DMS53 treated with DMSO at 0.1 percent for 48 hours (cell line): ENCODE data around the gene CTNNBL1.
"Not testable (repeated sequence)": the region's sequence is repeated elsewhere in the genome, so short reads cannot be mapped to it uniquely, and the experiment has no call there.

Experiments
- DNase-seq: peaks from one replicate; lab custom pipeline; 2025; ENCODE audit not compliant: unreplicated experiment; lab: John Stamatoyannopoulos, UW

CTNNBL1 gene

GRCh38 chr20:37706298-37706697 lies 12.5 kb downstream of the CTNNBL1 start:
- no peak for DNase-seq

DNA sequence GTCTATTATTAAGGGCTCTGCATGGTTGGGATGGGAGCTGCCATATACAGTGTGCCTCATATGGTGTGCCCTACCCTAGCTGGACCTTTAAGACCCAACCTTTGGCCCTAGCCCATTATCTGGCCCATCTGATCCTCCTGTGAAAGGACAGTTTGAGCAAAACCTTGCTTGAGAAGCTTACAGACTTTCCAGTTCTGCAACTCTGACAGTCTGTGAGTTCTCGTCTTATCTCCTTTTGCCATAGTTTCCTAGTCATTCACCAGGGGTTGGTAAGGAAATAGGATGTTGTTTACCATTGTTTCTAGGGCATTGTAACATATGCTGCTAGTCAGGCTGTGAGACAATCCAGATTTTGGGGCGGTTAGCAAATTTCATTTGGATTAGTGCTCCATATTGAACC lies 17.2 kb downstream of the CTNNBL1 start:
- DNase-seq = no peak

GRCh38 chr20:37711994-37712964 lies 18.4 kb downstream of the CTNNBL1 start:
- no peak for DNase-seq

DNA sequence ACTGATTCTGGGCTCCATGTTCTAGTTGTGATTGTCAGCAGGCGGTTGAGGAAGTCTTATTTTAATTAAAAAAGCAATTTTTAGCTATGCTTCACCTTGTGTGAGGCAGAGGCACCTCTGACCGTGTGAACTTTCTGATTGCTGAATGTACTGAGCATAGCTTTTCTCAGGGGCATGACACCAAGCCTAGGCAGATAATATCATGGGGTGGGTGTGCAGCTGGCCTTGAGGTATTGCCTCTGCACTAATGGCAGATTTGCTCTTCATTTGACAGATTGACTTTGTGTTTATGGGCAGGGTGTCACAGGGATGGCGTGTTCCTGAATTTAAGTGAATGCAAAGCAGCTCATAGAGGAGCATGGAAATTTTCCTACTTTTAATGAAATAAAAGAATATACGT lies 19.6 kb downstream of the CTNNBL1 start:
- no peak for DNase-seq

DNA sequence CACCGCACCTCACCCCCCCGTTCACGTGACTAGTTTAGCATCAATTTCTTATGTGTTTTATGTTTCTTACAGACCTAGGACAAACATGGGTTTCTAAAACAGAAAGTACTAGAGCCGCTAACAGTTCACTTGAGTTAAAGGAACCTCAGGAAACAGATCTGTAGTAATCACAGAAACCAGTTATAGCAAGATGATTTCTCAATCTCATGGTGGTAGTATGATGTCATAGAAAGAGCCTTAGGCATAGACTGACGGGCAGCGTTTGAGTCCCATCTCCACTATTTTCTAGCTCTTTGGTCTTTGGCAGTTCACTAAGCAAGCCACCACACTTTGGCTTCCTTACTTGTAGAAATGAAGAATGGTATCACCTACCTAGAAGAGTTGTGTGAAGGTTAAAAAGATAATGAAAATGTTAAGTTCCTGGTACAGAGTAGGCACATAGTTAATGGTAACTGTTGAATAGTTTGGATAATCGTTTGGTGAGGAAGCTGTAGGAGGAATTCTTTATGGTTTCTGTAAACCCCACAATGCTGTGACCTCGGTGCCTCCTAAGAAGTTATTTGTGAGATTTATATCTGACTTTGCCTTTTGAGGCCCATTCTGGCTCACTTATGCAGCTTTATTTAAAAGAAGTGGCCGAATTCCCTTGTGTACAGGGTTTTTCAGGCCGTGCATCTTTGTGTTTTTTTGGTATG lies 21.3 kb downstream of the CTNNBL1 start:
- no peak for DNase-seq

DNA sequence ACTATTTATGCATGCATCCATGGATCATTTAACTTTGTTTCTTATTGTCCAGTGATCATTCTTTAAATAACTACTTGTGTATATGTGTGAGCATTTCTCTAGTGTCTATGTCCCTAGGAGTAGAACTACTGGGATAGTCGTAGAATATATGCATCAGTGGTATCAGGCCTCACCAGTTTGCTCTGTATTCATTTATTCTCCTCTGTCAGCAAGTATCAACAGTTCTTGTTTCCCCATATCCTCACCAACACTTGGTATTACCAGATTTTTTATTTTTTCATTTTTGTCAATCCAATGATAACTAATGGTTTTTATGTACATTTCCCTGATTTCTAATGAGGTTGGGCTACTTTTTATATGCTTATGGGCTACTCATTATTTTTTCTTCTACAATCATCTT lies 27.9 kb downstream of the CTNNBL1 start:
- no peak for DNase-seq

DNA sequence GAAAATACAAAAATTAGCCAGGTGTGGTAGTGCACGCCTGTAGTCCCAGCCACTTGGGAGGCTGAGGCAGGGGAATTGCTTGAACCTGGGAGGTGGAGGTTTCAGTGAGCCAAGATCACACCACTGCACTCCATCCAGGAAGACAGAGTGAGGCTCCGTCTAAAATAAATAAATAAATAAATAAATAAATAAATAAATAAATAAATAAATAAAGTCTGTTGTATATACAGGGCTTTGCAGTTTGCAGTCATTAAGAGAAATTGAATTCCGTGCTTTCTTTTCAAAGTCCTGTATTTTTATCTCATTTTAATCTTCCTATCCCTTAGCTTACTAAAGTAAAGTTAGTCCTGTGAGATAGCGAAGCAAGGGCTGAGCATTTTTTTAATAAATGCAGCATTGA lies 28.5 kb downstream of the CTNNBL1 start:
- not testable (repeated sequence) for DNase-seq

- DNase-seq = no peak
These were observed 29.8 kb downstream of the CTNNBL1 start for GRCh38 chr20:37723668-37724067.

DNA sequence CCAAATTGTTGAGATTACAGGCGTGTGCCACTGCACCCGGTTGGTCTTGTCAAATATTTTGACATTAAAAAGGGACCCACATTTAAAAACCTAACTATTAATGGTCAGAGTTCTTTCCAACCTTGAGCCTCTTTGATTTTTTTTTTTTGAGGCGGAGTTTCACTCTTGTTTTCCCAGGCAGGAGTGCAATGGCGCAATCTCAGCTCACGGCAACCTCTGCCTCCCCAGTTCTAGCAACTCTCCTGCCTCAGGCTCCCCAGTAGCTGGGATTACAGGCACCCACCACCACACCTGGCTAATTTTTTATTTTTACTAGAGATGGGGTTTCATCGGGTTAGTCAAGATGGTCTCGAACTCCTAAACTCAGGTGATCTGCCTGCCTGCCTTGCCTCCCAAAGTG lies 31.3 kb downstream of the CTNNBL1 start:
- no peak for DNase-seq

- no peak for DNase-seq
These were observed 32.0 kb downstream of the CTNNBL1 start for GRCh38 chr20:37725855-37726254.

DNA sequence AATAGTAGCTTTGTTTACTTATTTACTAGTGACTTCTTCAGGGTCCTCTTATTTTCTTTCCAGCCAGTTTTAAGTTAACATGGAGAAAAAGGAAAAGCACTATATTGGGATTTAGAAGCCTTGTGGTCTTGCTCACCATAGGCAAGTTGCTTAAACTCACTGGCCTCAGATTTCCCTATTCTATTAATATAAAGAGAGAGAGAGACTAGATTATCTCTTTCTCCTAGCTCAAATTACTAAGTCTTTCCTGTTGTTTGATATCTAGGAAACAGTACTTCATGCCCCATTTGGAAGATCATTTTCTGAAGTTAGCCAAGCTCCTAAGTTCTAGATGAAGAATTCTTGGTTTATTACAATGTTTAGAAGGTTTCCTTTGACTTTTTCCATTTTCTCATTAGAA lies 32.5 kb downstream of the CTNNBL1 start:
- DNase-seq = no peak

DNA sequence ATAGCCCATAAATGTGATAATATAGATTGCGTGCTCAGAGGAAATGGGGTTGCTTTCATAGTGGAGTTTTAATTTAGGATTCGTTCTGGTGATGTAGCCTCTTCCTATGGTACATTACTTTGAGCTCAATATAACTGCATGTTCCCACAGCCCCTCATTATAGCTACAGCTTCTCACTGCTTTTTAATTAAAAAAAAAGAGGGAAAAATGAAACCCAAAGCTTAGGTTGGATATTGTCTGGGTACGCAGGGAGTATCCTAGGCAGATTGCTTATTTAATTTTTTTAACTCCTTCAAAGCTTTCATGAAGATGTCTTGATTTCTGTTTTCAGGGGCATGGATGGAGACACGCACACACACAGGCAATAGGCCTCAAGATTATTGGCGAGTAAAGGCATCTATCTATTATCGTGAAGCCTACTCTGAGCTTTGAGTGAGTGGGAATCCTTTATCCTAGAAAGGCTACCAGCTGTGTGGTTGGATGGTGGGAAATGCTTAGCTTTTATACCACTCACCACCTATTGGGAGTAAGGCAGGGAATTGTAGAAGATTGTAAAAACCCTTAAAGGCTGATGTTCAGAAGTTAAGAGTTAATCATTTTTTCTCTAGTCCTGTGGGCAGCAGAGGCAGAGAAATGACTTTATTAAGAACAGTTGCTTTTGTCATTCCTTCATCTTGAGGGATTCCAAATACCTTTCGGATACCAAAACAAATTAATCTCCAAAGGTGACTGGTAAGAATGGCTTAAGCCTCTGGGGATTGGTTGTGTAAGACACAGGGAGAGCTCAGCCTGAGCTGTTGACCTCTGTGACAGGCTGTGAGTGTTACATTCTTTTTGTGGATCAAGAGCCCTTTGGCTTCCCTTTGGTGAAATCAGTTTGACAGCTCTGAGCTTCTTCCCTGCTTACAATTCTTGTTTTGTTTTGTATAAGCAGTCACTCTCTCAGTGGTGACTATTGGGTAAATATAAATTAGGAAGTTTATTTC lies 33.4 kb downstream of the CTNNBL1 start:
- DNase-seq = no peak

DNA sequence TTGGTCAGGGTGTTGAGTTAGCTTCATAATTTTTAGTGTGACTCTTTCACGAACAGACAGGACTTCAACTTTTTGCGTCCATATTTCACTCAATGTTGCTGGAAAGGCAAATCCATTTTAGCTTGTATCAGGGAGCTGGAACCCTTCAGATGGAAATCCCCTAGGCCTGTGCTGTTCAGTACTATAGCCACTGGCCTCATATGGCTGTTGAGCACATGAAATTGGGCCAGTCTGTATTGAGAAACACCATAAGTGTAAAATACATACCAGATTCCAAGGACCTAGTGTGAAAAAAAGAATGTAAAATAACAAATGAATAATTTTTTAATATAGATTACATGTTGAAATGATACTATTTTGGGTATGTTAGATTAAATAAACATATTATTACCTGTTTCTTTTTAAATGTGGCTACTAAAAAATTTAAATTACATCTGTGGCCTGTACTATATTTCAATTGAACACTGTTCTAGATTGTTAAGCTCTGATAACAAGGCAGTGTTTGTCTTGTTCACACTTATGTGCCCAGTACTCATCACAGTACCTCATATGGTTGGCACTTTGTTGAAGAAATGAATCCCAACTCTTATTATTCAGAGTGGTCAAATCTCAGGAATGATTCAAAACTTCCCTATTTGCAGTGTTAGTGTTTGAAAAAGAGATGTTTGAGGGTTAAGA lies 34.3 kb downstream of the CTNNBL1 start:
- DNase-seq = no peak

DNA sequence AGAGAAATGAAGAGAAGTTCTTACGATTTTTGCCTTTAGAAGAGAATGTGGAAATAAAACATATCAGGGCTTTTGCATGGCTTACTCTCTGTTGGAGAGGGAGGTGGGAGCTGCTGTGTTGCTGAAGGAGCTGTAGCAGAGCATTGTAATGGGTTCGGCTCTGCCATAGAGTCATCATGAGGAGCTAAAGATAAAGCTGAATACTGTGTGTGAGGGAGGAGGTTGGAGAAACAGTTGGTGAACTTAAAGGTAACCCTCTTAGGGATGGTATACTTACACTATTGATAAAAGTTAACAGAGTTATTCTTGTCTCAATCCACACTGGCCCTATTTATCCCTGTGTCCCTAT lies 34.8 kb downstream of the CTNNBL1 start:
- no peak for DNase-seq

DNA sequence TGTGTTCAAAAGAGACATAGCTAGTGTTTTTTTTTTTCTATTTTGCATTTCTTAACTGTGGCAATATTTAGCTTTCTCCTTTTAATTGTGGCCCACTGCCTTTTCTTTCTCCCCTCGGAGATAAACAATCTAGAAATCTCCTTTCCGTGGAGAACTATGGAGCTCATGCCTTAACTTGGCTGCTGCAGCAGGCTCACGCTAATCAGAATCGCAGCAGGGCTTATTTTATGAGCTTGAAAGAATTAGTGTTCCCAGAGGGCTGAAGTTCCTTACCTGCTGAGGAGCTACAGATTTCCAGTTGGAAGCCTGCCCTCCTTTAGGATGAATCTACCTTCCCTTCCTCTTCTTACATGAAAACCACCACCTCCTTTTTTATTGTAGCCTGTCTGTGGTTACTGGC lies 35.6 kb downstream of the CTNNBL1 start:
- DNase-seq = no peak

- DNase-seq = no peak
These were observed 36.1 kb downstream of the CTNNBL1 start for GRCh38 chr20:37729909-37730308.

GRCh38 chr20:37733416-37733815 lies 39.6 kb downstream of the CTNNBL1 start:
- no peak for DNase-seq

DNA sequence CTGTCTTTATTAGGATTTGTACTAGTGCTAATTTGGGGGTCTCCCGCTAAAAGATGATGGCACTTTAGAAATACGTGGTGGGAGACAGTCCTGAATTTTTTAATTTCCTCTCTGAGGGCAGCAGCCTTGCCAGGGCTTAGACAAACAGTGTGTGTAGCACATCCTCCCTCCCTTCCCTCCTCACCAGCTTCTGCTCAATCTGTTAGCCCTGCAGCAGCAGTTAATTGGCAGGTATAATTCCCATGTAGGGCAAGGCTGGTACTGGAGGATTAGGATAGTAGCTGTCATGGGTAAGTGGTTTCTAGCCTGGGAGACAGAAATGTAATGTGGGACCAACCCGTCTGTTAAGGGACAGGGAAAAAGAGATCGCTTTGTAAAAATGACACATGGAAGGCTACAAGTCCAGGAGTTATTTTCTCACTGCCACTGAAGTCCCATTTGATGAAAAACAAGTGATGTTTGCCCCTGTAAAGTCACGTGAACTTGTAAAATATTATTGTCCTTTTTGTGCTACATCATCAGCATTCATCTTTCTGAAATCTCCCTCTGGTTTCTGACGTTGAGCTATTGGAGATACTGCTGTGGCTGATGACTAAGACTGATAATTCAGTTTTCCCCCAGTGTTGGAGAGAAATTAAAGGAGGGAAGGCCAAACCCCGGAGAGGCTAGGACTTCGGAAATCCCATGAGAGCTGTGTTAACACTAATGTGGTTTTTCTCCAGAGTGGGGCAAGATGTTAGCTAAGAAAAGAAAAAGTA lies 40.6 kb downstream of the CTNNBL1 start:
- no peak for DNase-seq

- no peak for DNase-seq
These were observed 41.7 kb downstream of the CTNNBL1 start for GRCh38 chr20:37735541-37735940.

GRCh38 chr20:37736132-37736531 lies 42.3 kb downstream of the CTNNBL1 start:
- no peak for DNase-seq
